Adipocyte (in vitro differentiated cells): ENCODE data around the gene PGM1.

Experiments
- DNase-seq: peaks from one replicate; pipeline ENCODE4 v3.0.0-alpha.2; 2015; ENCODE audit warnings: low read depth
- H3K27me3 ChIP-seq: replicated peaks from 2 replicates; pipeline ENCODE4 v1.7.0; 2013; ENCODE audit warnings: mild to moderate bottlenecking, low read length, moderate library complexity; ENCODE audit not compliant: control insufficient read depth, insufficient read depth
- H3K36me3 ChIP-seq: 2 replicates; pipeline ENCODE4 v1.7.0; 2013; ENCODE audit warnings: low read length, mild to moderate bottlenecking, moderate library complexity; ENCODE audit not compliant: control insufficient read depth, insufficient read depth, severe bottlenecking
- H3K4me1 ChIP-seq: 2 replicates; pipeline ENCODE4 v1.7.0; 2013; ENCODE audit warnings: mild to moderate bottlenecking, low read length, moderate library complexity; ENCODE audit not compliant: control insufficient read depth, insufficient read depth
- H3K4me3 ChIP-seq: 2 replicates; pipeline ENCODE4 v1.7.0; 2013; ENCODE audit warnings: mild to moderate bottlenecking, low read length, moderate library complexity
- H3K9ac ChIP-seq: 2 replicates; pipeline ENCODE4 v1.7.0; 2013; ENCODE audit warnings: mild to moderate bottlenecking, low read length, moderate library complexity
- H3K9me3 ChIP-seq: 2 replicates; pipeline ENCODE4 v1.7.0; 2013; ENCODE audit warnings: mild to moderate bottlenecking, low read length, moderate library complexity; ENCODE audit not compliant: control insufficient read depth

PGM1 gene

DNA sequence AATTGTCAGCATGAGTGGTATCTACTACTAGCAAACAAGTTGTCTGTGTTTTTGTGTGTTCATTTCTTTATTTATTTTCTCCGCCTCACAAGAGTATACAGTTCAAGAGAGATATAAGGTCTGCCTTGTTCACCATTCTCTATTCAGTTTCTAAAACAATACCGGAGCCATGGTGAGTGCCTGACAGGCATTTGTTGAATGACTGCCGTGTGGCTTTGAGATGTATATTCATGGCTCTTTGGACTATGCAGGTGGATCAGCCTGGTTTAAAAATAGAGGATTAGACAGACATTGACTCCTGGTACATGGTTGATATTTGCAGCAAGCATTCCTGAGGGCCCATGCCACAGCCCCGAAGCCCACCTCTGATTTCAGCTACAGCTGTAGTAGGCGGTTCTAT, 89.7 kb downstream of the PGM1 start:
- Histone ChIP-seq H3K4me1 (peaks cover 1% of the 10 kb centered on the region), H3K9me3 (peaks cover 15% of the 10 kb centered on the region), H3K36me3 (no peaks in the 10 kb centered on the region), H3K27me3 (no peaks in the 10 kb centered on the region), H3K9ac (no peak overlapping the region), H3K4me3 (no peak overlapping the region)
- DNase-seq = no peak

DNA sequence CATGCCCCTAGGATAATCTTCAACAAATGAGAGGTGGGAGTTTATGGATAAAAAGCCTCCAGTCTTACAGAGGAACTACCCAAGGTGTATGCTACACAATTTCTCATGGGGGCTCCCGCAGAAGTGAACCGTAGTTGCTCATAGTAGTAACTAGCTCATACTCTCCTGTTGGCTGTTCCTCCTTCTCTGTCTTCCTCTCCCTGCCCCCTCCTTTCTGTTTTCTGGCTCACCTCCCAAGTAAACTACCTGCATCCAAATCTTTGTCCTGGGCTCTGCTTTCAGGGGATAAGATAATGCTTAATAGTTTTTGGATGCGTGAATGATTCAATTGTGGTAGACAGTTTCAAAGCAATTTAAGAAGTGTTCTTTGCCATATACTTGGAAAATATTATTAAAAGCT, 90.5 kb downstream of the PGM1 start:
- H3K9me3 ChIP-seq = peaks cover 15% of the 10 kb centered on the region
- DNase-seq = no peak
- no peaks in the 10 kb centered on the region for H3K36me3 ChIP-seq
- H3K9ac ChIP-seq = no peak overlapping the region
- no peaks in the 10 kb centered on the region for H3K27me3 ChIP-seq
- H3K4me3 ChIP-seq = no peak overlapping the region
- H3K4me1 ChIP-seq = peaks cover 6% of the 10 kb centered on the region

DNA sequence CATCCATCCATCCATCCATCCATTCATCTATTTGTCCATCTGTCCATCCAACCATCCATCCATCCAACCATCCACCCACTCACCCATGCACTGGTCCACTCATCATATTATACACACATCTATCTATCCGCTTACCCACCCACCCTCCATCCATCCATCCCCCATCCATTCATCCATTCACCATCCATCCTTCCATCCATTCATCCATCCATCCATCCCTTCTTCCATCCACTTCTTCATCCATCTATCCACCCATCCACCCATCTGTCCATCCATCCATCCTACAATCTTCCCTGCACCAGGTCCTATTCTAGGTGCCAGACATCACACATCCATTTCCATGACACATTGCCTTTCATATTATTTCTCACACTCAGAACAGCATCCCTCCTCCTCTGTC, 93.5 kb downstream of the PGM1 start:
- H3K36me3 ChIP-seq = no peaks in the 10 kb centered on the region
- no peaks in the 10 kb centered on the region for H3K27me3 ChIP-seq
- no peak for DNase-seq
- peaks cover 20% of the 10 kb centered on the region for H3K4me1 ChIP-seq
- no peaks in the 10 kb centered on the region for H3K9me3 ChIP-seq
- no peak overlapping the region for H3K4me3 ChIP-seq
- no peak overlapping the region for H3K9ac ChIP-seq

DNA sequence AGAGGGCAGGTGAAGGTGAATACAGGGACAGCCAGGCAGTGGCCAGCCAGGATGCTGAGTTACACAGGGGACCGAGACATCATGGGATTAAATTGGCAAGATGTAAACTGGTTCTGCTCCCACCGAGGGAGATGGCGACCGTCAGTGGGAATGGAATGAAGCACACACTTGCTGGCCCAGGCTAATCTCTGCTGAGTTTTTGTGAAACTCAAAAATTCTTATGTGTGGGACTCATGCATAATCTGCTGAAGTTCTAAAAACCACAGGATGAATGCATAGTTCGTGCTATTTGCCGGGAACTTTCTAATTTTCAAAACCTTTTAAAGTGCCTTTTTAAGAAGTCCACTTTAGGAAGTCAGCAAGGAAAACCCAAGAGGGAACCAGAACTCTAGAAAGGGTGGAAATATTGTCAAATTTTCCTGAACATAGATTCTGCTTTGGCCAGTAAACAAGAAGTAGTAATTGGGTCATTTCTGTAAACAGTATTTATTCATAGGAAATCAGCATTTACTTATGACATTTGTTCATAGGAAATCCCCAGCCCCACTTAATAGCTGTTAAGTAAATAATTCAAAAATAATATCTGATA, 95.2 kb downstream of the PGM1 start:
- Histone ChIP-seq H3K4me3 (no peak overlapping the region), H3K9ac (peak overlapping the region; percentile 45), H3K27me3 (no peaks in the 10 kb centered on the region)

DNA sequence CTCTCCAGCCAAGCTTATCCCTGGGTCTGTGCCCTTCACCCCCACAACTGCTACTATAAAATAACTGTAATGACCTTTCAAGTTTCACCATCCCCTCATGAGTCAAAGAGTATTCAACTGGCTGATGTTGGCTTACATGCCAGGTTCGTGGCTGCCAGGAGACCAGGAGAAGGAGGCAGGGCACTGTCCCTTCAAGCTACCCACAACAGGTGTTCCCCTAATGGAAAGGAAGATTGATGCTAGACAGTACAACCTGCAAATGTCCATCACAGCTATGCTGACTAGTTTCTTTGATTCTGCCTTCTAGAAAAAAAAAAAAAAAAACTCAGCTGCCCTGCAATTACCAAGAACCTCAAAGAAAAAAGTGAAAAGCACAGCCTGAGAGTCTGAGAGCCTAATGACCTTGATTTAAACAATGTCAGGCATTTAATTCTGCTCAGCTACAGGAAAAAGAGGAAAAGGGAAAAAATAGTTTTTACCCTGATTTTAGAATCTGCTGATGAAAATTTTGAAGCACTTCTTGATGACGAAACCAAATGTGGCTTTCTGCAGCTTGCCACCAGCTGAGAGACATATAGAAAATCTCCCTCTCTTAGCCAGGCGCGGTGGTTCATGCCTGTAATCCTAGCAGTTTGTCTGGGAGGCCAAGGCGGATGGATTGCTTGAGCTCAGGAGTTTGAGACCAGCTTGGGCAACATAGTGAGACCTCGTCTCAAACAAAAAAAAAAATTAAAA, 97.9 kb downstream of the PGM1 start:
- Histone ChIP-seq H3K4me3 (peak overlapping the region; percentile 36), H3K9ac (peak overlapping the region; percentile 79), H3K4me1 (peaks cover 37% of the 10 kb centered on the region), H3K36me3 (no peaks in the 10 kb centered on the region), H3K9me3 (no peaks in the 10 kb centered on the region), H3K27me3 (no peaks in the 10 kb centered on the region)
- peak; percentile 38 for DNase-seq

More for the DNA sequence above, 95.2 kb downstream of the PGM1 start:
- DNase-seq = peak; percentile 66
- Histone ChIP-seq H3K9me3 (no peaks in the 10 kb centered on the region), H3K4me1 (peaks cover 29% of the 10 kb centered on the region), H3K36me3 (no peaks in the 10 kb centered on the region)

DNA sequence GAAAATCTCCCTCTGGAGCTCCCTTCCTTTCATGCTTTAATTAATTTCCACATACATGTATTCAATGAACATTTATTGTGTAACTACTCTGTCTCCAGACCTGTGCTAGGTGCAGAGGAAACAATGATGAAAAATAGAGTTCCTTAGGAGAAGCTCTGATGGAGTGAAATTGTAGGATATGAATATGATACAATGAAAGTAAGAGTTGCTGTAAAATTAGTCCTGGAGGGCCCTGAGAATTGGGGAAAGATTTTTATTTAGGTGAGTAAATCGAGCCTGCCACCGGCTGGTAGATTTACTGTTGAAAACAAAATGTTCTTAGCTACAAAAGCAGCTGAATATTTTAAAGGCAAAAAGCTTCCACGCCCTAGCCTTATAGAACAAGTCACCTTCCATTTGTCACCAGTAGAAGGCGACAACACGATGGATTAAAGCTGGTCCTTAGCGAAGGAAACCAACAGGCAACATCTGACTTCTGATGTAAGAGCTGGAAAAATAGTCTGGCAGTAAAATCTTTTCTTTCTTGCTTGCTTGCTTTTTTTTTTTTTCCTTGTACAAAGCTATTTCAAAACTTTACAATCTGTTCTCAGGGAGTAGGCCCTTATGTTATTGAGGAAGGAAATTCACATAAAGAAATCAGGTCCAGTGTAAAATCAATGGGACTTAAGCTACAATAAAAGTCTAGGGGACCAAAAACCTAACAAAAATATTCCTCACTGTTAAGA, 98.7 kb downstream of the PGM1 start:
- DNase-seq = peak; percentile 97

DNA sequence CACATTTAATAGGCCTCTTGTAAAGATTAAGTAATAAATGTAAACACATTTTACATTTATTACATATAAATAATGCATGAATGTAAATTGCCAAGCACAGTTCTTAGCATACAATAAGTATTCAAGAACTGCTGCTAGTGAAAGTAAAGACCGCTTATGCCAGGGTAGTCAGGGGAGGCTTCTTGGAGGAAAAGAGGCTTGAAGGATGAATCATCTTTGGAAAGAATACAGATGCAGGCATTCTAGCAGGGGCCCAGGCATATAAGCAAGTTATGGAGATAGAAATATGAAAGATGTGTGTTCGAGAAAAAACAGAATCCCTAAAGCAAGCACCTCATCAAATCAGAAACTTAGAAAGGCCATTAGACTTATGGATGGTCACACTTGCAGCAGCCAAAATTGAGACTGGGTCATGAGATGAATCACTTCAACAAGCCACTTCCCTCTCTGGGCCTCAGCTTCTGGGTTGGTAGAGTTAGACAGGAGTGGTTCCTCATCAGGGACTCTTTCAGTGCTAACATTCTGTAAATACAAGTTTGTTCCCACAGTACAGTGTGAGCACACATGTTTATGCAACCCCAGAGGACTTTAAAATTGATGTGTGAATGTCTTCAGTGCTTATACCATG, 100.8 kb downstream of the PGM1 start:
- Histone ChIP-seq H3K4me3 (no peak overlapping the region), H3K27me3 (no peaks in the 10 kb centered on the region), H3K36me3 (no peaks in the 10 kb centered on the region), H3K9me3 (no peaks in the 10 kb centered on the region), H3K4me1 (peaks cover 28% of the 10 kb centered on the region), H3K9ac (peak overlapping the region; percentile 33)
- peak; percentile 67 for DNase-seq

More for the DNA sequence above, 98.7 kb downstream of the PGM1 start:
- Histone ChIP-seq H3K9me3 (no peaks in the 10 kb centered on the region), H3K9ac (peak overlapping the region; percentile 79), H3K4me1 (peaks cover 37% of the 10 kb centered on the region), H3K27me3 (no peaks in the 10 kb centered on the region), H3K4me3 (peak overlapping the region; percentile 36), H3K36me3 (no peaks in the 10 kb centered on the region)

DNA sequence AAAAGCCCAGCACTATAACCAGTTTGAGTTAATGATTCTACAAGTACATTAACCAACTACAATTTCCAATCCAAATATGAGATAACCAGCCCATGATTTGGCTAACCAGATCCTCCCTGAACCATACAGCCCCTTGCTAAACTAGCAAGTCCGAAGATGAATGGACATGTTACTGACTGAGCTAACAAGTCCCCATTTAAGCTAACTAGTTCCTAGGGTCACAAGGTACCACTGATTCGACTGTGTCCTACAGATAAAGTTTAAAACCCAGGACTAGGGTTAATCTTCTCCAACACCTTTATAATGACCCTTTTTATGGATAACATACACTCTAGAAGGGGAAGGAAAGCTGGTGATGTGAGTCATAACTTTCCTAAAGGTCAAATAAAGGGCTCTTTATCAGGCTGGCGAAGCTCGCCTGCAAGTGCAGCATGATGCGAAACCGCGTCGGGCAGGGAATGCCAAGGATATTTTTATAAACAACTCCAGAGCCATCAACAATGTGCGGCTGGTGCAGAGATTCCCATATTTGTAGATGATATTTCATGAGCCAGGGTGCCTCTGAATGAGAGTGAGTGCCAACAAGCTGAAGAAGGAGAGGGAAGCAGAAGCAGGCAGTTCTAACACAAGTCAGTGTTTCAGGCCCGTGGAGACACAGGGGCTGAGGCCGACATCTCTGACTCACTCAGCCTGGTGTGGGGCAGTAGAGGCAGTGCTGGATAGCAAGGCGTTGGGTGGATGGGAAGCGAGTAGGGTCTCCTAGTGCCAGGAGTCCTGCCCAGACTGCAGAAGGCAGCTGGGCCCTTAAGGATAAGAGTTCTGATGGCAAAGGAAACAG, 105.0 kb downstream of the PGM1 start:
- Histone ChIP-seq H3K27me3 (no peaks in the 10 kb centered on the region), H3K4me1 (peaks cover 8% of the 10 kb centered on the region), H3K9ac (no peak overlapping the region), H3K4me3 (no peak overlapping the region), H3K36me3 (no peaks in the 10 kb centered on the region), H3K9me3 (no peaks in the 10 kb centered on the region)
- no peak for DNase-seq

DNA sequence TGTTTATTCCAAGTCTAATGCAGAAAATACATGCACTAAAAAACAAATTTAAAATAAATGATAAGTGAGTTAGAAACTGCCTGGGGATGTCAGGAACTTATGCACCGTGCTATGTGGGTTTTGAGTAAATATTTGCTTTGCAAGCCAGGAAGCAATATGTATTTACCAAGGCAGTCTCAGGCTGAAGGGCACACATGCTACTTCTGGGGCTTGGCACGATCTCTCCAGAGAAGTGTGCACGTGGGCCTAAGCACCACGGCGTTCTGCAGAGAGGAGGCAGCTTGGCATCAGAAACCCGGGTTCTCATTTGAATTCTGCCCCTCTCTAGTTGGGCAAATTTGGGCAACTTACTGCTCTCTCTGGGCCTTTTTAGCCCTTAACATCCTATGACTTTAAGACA, 108.0 kb downstream of the PGM1 start:
- Histone ChIP-seq H3K36me3 (no peaks in the 10 kb centered on the region), H3K4me1 (no peaks in the 10 kb centered on the region), H3K4me3 (no peak overlapping the region), H3K9me3 (no peaks in the 10 kb centered on the region), H3K27me3 (no peaks in the 10 kb centered on the region), H3K9ac (no peak overlapping the region)
- DNase-seq = no peak

DNA sequence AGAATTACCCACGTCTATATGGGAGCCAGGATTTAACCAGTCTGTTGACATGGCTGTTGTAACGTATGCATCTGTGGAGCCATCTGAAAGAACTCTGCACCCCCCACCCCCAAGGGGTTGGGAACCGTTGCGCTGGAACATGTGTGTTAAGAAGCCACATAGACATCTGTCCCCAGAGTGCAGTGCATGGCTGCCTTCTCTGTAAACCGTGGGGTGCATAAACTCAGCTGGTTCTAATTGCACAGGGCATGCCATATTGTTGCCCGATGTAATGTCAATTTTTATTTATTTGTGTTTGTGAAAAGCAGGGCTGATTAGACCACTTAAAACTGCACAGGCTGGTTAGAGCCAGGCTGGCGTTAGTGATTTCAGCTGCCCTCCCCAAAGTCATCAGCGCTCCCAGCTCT, 110.5 kb downstream of the PGM1 start:
- peaks cover 8% of the 10 kb centered on the region for H3K27me3 ChIP-seq
- no peaks in the 10 kb centered on the region for H3K4me1 ChIP-seq
- no peaks in the 10 kb centered on the region for H3K9me3 ChIP-seq
- no peaks in the 10 kb centered on the region for H3K36me3 ChIP-seq
- H3K4me3 ChIP-seq = no peak overlapping the region
- no peak for DNase-seq
- H3K9ac ChIP-seq = no peak overlapping the region
